ENCODE results near the gene AMFR.
A peak's percentile ranks its signal among the peaks of the same experiment; 100 is the strongest.

Gene AMFR

DNA sequence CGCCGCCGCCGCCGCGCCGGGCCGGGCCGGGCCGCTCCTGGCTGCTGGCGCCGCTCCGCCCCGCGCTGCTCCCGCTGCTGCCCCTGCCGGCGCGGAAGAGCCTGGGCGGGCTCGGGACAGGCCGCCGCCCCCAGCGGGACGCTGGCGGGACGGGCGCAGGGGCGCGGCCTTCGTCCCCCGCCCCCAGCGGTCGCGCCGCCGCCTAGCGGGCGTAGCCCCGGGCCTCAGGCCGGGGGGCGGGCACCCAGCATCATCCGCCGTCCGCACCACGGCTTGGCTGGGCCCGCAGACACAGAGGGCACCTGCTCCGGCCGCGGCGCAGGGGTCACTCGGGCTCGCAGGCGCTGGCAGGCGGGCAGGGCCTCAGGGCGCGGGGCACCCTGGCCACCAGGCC, at the start of gene AMFR:
TSS of gene AMFR (minus strand) at position 107 of the 394 bp plus-strand sequence. CDS start 218 bp downstream, outside the sequence.
- no peak for DNase-seq (ENCODE audit: low read depth)

DNA sequence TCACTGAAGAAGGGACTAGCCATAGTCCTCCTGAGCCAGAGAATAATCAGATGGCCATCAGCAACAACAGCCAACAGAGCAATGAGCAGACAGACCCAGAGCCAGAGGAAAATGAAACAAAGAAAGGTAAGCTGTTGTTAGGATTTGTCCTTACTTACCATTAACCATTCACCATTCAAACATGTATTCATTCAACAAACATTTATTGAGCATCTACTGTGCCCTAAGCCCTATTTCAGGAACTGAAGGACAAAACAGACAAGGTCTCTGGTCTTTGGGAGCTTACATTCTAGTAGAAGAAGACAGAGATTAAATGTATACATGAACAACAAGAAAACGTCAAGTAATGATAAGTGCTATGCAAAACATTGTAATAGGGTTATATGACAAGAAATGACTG, 45.3 kb upstream of the AMFR start:
- DNase-seq (ENCODE audit: low read depth), result no peak

GRCh38 chr16:56470232-56470631, 44.9 kb upstream of the AMFR start:
- DNase-seq (ENCODE audit: low read depth), result no peak

GRCh38 chr16:56469748-56470147, 44.4 kb upstream of the AMFR start:
- DNase-seq (ENCODE audit: low read depth), result no peak

GRCh38 chr16:56468800-56469199, 43.5 kb upstream of the AMFR start:
- no peak for DNase-seq (ENCODE audit: low read depth)

- DNase-seq (ENCODE audit: low read depth), result no peak
Observed at GRCh38 chr16:56466344-56466743, 41.0 kb upstream of the AMFR start.

DNA sequence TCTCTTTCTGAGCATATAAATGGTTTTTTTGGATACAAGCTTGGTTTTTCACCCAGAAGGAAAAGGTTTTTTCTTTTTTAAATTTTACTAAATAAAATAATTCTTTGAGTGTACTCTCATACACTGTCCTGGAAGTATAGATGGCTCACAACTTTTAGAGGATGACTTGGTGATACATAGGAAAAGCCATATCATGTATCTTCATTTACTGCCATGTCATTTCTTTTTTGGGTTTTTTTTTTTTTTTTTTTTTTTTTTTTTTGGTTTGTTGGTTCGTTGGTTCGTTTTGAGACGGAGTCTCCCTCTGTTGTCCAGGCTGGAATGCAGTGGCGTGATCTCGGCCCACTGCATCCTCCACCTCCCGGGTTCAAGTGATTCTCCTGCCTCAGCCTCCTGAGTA, 37.8 kb upstream of the AMFR start:
- DNase-seq (ENCODE audit: low read depth), result no peak

DNA sequence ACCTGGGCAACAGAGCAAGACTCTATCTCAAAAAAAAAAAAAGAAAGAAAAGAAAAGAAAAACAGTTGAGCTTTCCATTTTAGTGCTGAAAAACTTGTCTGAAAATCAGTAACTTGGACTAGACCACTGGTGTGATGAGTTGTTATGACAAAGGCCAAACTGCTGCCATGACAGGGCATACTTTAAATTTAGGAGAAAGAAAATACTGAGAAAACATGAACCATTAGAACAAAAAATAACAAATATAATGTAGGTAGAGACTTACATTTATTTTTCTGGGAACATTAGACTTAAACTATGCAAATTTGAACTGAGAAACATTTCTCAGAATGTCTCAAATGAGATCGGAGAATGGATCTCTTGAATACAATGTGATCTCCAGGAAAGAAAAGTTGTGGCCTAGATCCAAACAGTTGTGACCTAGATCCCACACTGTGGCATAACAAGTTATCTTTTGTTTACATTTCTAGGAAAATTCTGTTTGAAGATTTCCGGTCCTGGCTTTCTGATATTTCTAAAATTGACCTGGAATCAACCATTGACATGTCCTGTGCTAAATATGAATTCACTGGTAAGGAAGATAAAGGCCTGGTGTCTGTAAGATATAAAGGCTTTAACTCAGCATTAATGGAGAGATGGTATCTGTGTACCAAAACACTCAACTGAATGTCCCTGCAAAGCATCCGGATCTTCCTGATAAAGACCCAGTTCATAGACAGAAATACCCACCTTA, 36.9 kb upstream of the AMFR start:
- no peak for DNase-seq (ENCODE audit: low read depth)

DNA sequence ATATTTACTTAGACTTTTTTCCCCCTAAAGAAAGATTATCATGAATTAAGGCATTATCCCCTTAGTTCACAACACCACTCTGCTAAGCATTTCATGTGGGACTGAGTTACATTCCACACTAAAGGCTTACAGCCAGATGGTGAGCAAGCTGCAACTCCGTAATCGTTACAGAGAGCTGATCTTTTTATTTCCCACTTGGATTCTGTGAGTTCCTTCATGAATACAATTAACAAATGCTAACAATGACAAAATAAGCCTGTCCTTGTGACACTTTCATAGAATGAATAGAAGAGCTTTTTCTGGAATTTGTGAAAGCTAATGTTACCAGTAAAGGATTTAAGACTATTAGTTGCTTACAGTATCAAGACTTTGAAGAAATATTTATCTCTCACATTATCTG, 34.8 kb upstream of the AMFR start:
- no peak for DNase-seq (ENCODE audit: low read depth)

- no peak for DNase-seq (ENCODE audit: low read depth)
Observed at GRCh38 chr16:56457927-56458470, 32.7 kb upstream of the AMFR start.

DNA sequence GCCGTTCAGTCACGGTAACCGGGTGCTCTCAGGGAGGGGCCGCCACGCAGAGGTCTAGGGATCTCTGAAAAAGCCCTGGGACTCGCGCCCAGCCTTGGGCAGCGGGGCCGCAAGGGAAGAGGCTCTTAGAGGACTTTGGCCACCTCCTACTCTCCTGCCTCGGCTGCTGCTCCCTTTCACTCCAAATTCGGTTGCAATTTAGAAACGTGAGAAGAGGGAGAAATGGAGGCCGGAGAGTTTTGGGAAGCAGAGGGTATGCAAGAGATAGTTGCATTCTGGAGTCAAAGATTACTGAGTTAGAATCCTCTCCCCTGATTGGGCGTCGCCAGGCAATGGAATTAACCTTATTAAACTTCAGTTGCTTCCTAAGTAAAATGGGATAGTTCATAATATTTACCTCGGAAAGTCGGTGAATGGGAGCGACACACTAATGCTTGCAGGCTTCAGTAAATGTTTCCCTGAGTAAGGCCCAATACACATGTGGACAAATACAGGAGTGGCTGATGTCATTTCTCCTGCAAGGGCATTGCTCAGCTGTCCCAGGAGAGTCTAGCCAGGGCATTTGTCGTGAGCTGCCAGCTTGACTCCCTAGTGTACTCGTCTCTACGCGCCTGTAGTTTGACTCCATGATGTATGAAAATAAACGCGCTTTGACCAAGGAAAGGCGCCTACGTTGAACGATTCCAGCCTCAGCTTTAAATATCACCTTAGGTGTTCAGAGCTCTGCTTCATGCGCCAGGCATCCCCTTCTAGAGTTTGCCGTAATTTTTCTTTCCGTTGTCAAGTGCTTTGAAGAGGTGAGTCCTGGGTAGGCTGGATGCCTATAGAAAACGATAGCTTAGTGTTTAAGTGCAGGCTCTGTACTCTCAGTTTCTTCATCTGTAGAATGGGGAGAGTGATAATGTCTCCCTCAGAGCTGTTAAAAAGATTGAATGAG, 26.7 kb upstream of the AMFR start:
- peak; percentile 17 for DNase-seq (ENCODE audit: low read depth)

DNA sequence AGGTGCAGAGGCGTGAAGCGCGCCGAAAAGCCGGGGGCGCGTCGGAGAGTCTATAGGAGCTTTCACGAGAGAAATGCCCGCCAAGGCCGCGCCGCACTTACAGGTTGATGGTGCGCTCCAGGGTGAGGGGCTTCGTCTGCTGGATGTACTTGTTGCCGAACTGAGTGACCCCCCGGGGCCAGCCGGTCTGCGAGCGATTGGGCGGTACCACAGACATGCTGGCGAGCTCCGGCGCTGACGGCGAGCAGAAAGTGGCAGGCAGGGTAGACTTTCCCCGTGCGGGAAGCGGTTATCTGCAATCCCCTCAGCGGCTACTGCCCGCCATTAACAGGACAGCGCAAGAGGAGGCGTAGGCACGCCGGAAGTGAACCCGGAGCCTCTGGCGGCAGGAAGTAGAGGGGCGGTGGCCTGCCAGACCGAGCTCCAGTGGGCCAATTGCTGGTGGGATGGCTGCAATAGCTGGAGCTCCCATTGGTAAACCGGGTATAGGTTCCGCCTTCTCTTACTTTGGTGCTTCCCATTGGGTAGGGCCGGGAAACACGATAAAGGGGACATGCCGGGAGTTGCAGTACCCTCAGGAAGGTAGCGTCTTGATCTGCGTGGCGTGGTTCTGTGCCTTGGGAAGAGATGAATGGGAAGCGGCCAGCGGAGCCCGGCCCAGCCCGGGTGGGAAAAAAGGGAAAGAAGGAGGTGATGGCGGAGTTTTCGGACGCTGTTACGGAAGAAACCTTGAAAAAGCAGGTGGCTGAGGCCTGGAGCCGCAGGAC, 25.8 kb upstream of the AMFR start, which contains the start of the genes NUDT21 and OGFOD1:
TSS of gene NUDT21 (minus strand) at position 347 of the 767 bp plus-strand sequence. CDS start at position 217, 130 bp downstream.
TSS of gene OGFOD1 (plus strand) at position 569 of the 767 bp plus-strand sequence. CDS start at position 628, 59 bp downstream.
- DNase-seq (ENCODE audit: low read depth), result peak; percentile 95

- no peak for DNase-seq (ENCODE audit: low read depth)
Observed at GRCh38 chr16:56450275-56450985, 25.1 kb upstream of the AMFR start.

DNA sequence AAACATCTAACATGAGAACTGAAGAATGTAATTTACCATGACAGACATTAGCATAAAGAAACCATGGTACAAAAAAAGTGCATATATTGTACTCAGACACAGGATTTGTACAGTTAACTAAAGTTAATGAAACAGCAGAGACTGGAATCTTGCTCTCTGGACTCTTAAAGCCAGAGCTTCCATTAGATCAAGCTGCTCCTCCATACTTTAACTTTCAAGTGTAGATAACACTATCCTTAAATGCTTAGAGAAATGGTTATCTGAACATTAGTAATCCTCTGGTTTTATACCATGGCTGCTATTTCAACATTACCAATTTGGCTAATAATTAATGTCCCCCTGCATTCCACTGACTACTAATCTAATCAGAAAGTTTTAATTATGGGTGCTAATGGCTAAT, 22.7 kb upstream of the AMFR start:
- DNase-seq (ENCODE audit: low read depth), result no peak

- no peak for DNase-seq (ENCODE audit: low read depth)
Observed at GRCh38 chr16:56447286-56447685, 21.9 kb upstream of the AMFR start.

DNA sequence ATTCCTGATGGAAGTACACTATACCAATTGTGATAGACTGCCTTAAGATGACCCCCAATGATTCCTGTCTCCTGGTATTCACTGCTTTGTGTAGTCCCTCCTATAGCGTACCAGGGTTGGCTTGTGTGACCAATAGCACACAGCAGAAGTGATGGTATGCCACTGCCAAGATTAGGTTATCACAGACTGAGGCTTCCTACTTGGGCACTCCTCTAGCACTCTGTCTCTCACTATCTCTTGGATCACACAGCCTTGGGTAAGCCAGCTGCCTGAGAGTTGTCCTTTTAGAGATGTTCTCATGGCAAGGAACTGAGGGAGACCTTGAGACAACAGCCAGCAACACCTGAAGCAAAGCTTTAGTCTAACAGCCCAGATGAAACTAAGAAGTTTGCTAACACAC, 12.7 kb upstream of the AMFR start:
- DNase-seq (ENCODE audit: low read depth), result no peak

DNA sequence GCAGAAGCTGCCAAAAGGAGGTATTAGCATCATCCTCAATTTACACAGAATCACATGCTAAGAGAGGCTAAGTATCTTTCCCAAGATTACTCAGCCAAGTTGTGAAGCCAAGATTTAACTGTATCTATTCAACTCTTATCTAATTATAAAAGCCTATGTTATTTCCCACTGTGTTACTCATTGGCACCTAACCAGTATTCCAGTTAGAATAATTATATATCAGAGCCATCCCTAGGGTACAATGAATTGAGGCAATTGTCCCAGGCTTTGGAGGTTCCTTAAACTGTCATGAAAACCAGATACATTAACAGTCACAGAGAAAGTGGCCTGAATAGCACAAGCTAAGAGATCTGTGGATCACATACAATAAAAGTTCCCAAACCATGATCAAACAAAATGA, 10.9 kb upstream of the AMFR start:
- no peak for DNase-seq (ENCODE audit: low read depth)

- no peak for DNase-seq (ENCODE audit: low read depth)
Observed at GRCh38 chr16:56428091-56428490, 2.7 kb upstream of the AMFR start.

GRCh38 chr16:56426585-56426984, 1.2 kb upstream of the AMFR start:
- DNase-seq (ENCODE audit: low read depth), result no peak

DNA sequence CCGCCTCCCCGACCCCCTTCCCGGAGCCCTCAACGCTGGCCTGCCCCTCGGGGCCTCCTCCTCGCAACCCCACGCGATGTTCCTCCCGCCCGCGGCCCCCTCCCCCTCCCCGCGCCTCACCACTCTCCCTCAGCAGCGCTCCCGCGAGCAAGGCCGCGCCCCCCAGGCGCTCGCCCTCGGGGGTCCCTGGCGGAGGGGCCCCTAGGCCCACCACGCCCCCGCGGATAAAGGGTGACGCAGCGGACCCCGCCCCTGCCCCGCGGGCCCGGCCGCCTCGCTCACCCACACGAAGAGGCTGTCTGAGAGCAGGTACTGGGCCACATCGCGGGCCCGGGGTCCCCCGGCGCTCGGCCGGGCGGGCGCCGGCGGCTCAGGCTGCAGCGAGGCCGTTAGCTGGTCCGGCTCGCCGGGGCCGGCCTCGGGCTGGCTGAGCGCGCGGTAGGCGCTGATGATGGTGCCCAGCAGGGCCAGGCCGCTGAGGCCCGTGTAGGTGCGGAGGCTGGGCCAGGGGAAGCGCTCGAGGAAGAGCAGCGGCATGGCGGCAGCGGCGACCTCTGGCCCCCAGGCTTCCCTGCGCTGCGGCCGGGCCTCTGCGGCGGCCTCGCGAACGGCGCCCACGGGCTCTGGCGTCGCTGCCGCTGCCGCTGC, 430 bp downstream of the AMFR start:
- no peak for DNase-seq (ENCODE audit: low read depth)

DNA sequence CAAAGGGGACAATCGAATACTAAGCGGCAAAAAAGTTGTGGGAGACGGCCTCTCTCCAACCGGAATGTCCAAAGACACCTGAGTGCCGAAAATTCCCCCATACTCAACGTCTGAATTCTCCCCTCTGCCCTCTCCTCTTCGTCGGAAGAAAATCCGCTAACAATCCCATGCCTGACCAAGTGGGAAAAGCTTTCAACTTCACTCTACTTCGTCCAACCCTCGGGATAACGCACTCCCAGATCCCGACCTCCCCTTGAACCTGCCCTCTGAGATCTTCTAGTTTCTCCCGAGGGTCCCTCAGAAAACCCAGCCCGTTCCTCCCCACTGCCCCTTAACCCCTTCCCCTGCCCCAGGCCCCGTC, 961 bp downstream of the AMFR start:
- DNase-seq (ENCODE audit: low read depth), result no peak

All from HS-27A (cell line).